NCI-H2196 treated with DMSO at 0.1 percent for 48 hours (cell line): ENCODE data around the gene RCSD1.
"Not testable (repeated sequence)": the region's sequence is repeated elsewhere in the genome, so short reads cannot be mapped to it uniquely, and the experiment has no call there.

Experiments
- DNase-seq: peaks from one replicate; lab custom pipeline; 2025; ENCODE audit not compliant: unreplicated experiment; lab: John Stamatoyannopoulos, UW

The RCSD1 gene

DNA sequence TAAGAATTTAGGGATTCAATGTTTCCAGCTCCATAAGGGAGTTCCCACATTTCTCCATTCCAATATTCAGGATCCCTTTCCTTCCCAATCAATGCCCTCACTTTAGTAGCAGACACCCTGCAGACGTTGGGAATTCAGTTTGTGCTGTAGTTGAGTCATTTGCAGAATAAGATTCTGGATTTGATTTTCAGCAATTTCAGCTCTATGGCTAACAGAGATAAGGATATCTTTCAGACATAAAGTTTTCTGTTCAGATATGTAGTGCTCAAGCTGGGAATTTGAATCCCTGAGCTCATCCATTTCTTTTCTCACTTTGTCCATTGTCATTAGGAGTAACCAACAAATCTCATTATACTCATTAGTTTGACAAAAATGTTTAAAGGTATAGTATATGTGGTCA is 104.8 kb downstream of the RCSD1 start:
- no peak for DNase-seq

DNA sequence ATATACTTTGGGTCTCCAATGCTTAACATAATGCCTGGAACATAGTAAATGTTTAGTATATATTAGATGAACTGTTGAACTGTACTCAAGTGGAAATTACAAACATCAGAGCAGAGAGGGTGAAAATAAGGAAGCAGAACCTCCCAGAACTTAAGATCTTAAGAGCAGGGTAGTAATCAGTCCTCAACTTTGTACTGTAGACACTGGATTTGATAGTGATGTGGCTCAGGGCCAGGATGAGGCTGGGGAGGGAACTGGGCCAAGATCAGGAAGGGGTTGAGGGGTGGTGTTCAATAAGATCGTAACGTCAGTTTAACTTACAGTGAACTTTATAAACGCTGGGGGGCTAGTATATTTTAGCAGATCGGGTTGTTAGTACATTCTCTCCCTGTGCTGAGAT is 107.1 kb downstream of the RCSD1 start:
- DNase-seq, result no peak

DNA sequence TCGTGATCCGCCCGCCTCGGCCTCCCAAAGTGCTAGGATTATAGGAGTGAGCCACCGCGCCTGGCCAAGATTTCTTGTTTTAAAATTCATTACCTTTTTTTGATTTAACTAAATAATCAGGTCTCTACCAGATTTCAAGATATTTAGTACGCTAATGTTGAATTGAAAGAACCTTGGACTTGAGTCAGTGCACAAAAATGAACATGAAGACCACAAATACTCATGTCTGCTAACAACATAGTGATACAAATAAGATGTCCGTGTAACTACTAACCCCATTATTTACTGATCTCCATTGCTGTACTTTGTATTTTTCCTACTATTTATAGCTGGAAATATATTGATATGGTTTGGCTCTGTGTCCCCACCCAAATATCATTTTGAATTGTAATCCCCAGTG is 108.1 kb downstream of the RCSD1 start:
- no peak for DNase-seq

DNA sequence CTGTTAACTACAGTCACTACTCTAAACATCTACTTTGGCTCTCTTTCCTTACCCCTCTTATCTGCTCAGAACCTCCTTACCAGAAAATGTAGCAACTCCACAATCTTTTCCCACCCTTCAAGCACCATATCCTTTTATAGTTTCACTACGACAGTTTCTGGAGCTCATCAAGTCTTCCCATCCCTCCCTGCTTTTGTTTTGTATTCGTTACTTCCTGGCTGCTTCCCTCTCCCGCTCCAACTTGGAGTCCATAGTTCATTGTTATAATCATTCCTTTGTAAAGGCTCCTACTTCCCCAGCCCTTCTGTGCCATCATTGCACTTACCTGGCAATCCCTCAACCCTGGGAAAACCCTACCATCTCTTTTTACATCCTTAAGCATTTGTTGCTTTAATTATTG is 109.7 kb downstream of the RCSD1 start:
- DNase-seq, result no peak

DNA sequence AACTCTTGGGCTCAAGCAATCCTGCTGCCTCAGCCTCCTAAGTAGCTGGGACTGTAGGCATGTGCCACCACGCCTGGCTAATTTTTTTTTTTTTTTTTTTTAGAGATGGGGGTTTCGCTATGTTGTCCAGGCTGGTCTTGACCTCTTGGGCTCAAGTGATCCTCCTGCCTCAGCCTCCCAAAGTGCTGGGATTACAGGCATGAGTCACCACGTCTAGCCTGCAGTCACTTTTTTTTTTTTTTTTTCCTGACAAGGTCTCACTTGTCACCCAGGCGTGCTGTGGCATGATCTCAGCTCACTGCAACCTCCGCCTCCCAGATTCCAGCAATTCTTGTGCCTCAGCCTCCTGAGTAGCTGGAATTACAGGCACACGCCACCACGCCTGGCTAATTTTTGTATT is 111.1 kb downstream of the RCSD1 start:
- DNase-seq, result not testable (repeated sequence)

DNA sequence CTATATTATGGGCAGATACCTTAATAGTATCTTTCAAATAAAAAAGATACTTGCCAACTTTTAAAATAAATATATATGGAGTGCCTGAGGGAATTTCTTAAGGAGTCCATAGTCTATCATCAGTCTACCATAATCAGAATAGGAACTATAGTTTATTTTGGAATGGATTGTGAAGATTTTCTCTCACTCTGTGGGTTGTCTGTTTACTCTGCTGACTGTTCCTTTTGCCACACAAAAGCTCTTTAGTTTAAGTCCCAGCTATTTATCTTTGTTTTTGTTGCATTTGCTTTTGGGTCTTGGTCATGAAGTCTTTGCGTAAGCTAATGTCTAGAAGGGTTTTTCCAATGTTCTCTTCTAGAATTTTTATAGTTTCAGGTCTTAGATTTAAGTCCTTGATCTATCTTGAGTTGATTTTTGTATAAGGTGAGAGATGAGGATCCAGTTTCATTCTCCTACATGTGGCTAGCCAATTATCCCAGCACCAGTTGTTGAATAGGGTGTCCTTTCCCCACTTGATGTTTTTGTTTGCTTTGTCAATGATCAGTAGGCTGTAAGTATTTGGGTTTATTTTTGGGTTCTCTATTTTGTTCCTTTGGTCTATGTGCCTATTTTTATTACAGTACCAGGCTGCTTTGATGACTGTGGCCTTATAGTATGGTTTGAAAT is 112.5 kb downstream of the RCSD1 start:
- DNase-seq, result not testable (repeated sequence)

DNA sequence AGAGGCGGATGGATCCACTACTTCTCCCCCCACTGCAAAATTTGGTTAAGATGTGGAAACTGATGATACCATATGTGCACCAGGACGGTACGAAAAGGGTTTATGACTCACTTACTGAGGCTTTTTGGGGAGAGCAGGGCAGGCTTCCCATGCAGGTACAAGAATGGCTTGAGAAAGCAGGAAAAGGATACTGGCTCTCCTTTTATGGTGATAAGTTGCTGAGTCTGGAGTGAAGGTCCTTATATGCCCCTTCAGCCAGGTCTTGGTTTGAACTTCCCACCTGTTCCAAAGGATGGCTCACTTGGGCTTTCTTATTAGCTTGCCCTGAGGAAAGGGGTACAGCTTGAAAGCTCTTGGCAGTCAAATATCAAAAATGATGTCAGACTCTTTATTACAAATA is 114.9 kb downstream of the RCSD1 start:
- no peak for DNase-seq

DNA sequence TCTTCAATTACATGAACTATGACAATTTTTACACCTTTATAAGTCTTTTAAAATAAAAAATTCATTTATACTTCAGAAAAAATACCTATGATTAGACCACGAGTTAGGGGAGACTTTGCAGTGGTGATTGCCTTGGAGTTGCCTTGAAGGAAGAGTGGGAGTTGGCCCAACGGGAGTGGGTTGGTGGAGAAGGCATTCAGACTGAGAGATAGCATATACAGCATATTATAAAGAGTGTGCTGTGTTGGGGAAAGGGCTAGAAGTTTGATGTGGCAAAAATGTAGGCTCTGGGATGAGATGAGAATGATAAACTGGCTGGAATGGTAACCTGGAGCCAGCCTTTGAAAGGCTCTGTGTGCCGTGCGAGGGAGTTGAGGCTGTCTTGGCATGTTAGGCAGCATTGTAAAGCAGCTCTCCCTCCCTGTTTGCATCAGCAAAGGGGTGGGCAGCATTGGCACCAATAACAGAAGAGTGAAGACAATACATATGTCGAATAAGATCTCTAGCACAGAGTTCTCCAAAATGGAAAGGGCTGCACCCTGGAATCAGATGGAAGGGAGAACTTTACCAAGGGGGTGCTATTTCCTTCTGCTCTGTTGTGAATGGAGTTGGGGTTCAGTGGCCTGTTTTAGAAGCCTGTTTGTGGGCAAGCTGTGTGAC is 116.1 kb downstream of the RCSD1 start:
- DNase-seq, result no peak

DNA sequence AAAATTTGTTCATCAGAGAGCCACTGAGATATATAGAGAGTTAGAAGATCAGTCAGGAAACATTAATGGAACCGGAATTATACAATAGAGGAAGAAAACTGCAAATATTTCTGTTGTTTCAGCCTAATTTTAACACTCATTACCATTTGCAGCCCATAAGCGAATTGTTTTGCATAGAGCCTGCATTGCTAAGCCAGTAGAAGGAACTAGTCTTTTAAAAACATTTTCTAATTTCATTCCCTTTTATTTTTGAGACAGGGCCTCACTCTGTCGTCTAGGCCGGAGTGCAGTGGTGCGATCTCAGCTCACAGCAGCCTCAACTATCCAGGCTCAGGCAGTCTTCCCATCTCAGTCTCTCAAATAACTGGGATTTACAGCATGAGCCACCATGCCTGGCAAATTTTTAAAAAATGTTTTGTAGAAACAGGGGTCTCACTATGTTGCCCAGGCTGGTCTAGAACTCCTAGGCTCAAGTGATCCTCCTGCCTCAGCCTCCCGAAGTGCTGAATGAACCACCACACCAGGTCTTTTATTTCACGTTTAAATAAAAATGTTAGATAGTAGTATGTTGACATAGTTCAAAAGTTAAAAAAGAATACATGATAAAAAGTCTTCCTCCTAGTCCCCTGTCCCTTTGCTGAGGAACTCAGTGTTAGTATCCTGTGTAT is 117.1 kb downstream of the RCSD1 start:
- no peak for DNase-seq

DNA sequence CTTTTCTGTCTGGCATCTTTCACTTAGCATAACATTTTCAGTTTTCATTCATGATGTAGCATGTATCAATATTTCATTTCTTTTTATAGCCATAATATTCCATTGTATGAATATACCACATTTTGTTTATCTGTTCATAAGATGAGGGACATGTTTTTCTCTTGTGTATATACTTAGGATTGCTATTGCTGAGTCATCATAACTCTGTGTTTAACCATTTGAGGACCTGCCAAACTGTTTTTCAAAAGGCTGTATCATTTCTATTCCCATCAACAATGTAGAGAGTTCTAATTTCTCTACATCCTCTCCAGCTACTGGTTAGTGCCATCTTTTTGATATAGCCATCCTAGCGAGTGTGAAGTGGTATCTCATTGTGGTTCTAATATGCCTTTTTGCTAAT is 118.0 kb downstream of the RCSD1 start:
- DNase-seq, result no peak

DNA sequence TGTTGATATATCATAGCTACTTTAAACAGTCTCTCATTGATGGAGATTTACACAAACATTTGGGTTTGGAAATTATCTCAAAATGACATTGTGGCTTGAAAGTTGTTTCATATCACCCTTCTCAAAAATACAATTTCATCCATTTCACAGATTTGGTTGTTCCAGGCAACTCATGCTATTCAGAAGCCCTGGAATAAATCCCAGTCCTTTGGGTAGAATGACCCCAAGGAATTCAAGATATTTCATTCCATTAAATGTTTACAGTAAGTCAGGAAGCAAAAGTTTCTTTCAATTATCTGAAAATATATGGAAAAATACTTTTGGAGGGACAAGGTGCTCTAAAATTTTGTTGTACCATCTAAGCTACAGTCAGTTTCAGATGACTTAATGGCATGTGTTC is 118.9 kb downstream of the RCSD1 start:
- DNase-seq, result no peak

DNA sequence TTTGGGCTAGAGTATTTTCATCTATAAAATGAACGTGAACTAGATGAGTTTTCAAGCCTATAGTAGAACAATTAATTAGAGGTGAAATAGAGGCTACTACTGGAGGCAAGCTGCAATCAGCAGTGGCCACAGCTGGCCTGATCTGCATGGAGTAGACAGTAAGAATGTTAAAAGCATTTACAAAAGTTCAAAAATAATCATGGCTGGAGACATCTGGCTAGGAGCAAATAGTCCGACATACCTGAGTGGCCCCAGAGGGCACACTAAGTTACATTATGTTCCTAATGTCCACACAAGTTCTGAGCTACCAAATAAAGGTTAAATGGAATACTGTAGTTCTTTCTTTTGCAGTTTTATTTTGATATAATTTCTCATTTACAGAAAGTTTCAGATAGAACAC is 119.7 kb downstream of the RCSD1 start:
- no peak for DNase-seq

DNA sequence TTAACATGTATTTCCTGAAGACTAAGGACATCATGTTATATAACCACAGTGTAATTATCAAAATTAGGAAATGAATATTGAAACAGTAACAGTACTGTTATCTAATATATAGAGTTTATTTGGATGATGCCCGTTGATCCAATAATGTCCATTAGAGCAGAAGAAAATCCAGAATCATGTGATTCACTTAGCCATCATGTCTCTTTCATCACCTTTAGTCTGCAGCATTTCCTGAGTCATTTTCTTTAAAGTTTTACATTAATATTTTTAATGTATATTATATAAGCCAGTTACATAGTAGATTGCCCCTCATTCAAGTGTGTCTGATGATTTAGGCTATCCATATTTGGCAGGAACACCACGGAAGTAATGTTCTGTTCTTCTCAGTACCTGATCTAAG is 120.6 kb downstream of the RCSD1 start:
- no peak for DNase-seq

DNA sequence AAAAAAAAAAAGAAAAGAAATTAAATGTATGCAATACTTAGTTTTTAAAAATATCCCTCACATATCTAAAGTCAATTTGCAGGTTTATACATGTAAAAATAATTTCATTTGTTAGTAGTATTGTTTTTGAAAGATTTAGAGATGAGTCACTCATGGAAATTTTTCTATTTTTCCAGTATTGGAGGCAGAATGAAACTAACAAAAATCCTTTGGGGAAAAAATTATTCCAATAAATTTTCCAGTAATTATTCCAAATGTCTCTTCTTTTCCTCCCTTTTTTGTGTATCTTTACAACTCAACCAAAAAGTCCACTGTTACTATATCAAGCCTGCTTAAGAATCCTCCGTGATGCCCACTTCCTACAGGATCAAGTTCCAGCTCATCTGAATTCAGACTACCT is 121.6 kb downstream of the RCSD1 start:
- DNase-seq, result no peak

DNA sequence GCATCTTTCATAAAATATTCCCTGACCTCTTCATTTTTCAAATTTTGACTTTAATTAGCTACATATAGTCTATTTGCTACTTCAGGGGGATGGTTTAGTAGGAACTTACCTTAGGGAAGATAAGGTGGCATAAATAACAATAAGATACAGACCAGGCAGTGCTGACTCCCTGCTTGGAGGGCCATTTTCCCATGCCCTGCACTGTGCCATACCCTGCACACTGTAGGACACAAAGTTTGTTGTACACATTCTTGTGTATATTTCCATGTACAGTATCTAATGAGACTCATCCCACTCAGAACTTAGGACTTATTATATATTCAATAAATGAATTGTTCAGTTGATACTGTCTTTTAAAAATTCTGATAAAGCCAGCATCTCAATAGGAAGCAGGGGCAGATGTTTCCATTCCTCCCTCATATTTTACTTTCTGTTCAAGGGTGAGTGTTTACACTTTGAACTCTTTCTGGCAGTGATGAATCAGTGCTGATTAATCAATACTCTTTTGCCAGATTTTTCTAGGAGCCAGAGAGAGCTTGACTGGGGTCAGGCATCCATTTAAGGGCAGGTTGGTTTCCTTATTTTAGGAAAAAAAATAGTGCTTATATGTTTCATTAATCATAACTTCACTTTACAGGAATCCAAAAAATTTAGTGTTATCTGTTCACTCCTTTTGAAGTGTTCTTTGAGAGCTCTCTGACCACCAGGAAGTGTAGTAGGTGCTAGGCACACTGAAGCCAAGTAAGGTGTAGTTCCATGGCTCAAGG is 122.4 kb downstream of the RCSD1 start:
- no peak for DNase-seq

DNA sequence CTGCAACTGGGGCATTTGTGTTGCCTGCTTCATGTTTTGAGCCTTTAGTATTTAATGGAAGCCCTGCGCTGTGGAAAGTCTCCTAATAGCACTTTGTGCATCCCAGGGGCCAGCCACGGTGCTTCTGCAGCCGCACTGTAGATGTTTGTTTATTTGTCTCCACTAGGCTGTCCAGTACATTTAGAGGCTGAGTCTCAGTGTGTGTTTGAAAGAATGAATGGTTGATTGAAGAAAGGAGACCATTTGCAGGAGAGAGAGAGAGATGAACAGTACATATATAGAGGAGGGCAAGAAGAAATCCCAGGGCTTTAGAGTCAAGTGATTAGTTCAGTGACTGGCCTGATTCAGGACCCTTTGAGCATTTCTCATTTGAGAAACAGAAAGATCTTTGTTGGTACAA is 125.6 kb downstream of the RCSD1 start:
- no peak for DNase-seq
